NCI-H146 treated with DMSO at 0.1 percent for 48 hours (cell line): Measurements from ENCODE around the gene HACD2.
"Not testable (repeated sequence)": the region's sequence is repeated elsewhere in the genome, so short reads cannot be mapped to it uniquely, and the experiment has no call there.

ENCODE experiments used
- DNase-seq: peaks from one replicate; lab custom pipeline; 2025; ENCODE audit not compliant: unreplicated experiment; lab: John Stamatoyannopoulos, UW

The HACD2 gene

GRCh38 chr3:123611674-123612073 lies 26.8 kb upstream of the HACD2 start:
- not testable (repeated sequence) for DNase-seq

GRCh38 chr3:123611082-123611481 lies 26.2 kb upstream of the HACD2 start:
- no peak for DNase-seq

GRCh38 chr3:123610331-123610730 lies 25.5 kb upstream of the HACD2 start:
- DNase-seq = no peak

GRCh38 chr3:123609063-123609462 lies 24.2 kb upstream of the HACD2 start:
- DNase-seq = no peak

- no peak for DNase-seq
Observed at GRCh38 chr3:123608263-123608937, 23.5 kb upstream of the HACD2 start.

- no peak for DNase-seq
Observed at GRCh38 chr3:123606527-123606926, 21.7 kb upstream of the HACD2 start.

- DNase-seq = no peak
Observed at GRCh38 chr3:123605789-123606234, 21.0 kb upstream of the HACD2 start.

- DNase-seq = not testable (repeated sequence)
Observed at GRCh38 chr3:123603153-123603552, 18.3 kb upstream of the HACD2 start.

- DNase-seq = no peak
Observed at GRCh38 chr3:123602325-123602724, 17.5 kb upstream of the HACD2 start.

- not testable (repeated sequence) for DNase-seq
Observed at GRCh38 chr3:123600863-123601262, 16.0 kb upstream of the HACD2 start.

- DNase-seq = no peak
Observed at GRCh38 chr3:123597561-123597960, 12.7 kb upstream of the HACD2 start.

GRCh38 chr3:123595396-123596180 lies 10.7 kb upstream of the HACD2 start:
- peak; percentile 65 for DNase-seq

GRCh38 chr3:123593381-123593780 lies 8.5 kb upstream of the HACD2 start:
- no peak for DNase-seq

GRCh38 chr3:123590685-123591450 lies 6.0 kb upstream of the HACD2 start:
- DNase-seq = no peak

- DNase-seq = no peak
Observed at GRCh38 chr3:123587401-123587800, 2.5 kb upstream of the HACD2 start.

GRCh38 chr3:123586968-123587367 lies 2.1 kb upstream of the HACD2 start:
- no peak for DNase-seq

GRCh38 chr3:123586131-123586530 lies 1.3 kb upstream of the HACD2 start:
- DNase-seq = peak; percentile 97

GRCh38 chr3:123584284-123584987 lies 417 bp downstream of the HACD2 start:
- peak; percentile 60 for DNase-seq

- no peak for DNase-seq
Observed at GRCh38 chr3:123583561-123583960, 1.3 kb downstream of the HACD2 start.

GRCh38 chr3:123582315-123582714 lies 2.5 kb downstream of the HACD2 start:
- DNase-seq = no peak

- DNase-seq = no peak
Observed at GRCh38 chr3:123576122-123576521, 8.7 kb downstream of the HACD2 start.
